GM19099 (cell line): ENCODE measurements around the gene UGGT1.

Source experiments
- POLR2A ChIP-seq: IDR thresholded peaks from 3 replicates; pipeline ENCODE4 v1.6.1; 2011; ENCODE audit warnings: low read depth; ENCODE audit not compliant: insufficient read length; ENCODE audit errors: extremely low read depth

UGGT1 gene

GRCh38 chr2:128086244-128086643 is 4.8 kb upstream of the UGGT1 start:
- TF ChIP-seq POLR2A, result no peak

- no peak for TF ChIP-seq POLR2A
Observed at GRCh38 chr2:128090575-128090944, 440 bp upstream of the UGGT1 start.

- TF ChIP-seq POLR2A, result no peak
Observed at GRCh38 chr2:128091726-128092080, 703 bp downstream of the UGGT1 start.

GRCh38 chr2:128092656-128093055 is 1.7 kb downstream of the UGGT1 start:
- no peak for TF ChIP-seq POLR2A

GRCh38 chr2:128093762-128094161 is 2.8 kb downstream of the UGGT1 start:
- TF ChIP-seq POLR2A, result no peak

- TF ChIP-seq POLR2A, result no peak
Observed at GRCh38 chr2:128095201-128095600, 4.2 kb downstream of the UGGT1 start.

- no peak for TF ChIP-seq POLR2A
Observed at GRCh38 chr2:128103407-128103806, 12.4 kb downstream of the UGGT1 start.

GRCh38 chr2:128105072-128105471 is 14.1 kb downstream of the UGGT1 start:
- no peak for TF ChIP-seq POLR2A

GRCh38 chr2:128108166-128108565 is 17.2 kb downstream of the UGGT1 start:
- TF ChIP-seq POLR2A, result no peak

- no peak for TF ChIP-seq POLR2A
Observed at GRCh38 chr2:128109243-128109642, 18.2 kb downstream of the UGGT1 start.

- TF ChIP-seq POLR2A, result no peak
Observed at GRCh38 chr2:128115921-128116623, 25.1 kb downstream of the UGGT1 start.

GRCh38 chr2:128134573-128134972 is 43.6 kb downstream of the UGGT1 start:
- no peak for TF ChIP-seq POLR2A

- no peak for TF ChIP-seq POLR2A
Observed at GRCh38 chr2:128137094-128137616, 46.2 kb downstream of the UGGT1 start.

- no peak for TF ChIP-seq POLR2A
Observed at GRCh38 chr2:128139624-128140023, 48.6 kb downstream of the UGGT1 start.

- TF ChIP-seq POLR2A, result no peak
Observed at GRCh38 chr2:128145651-128146050, 54.7 kb downstream of the UGGT1 start.

GRCh38 chr2:128153786-128154185 is 62.8 kb downstream of the UGGT1 start:
- TF ChIP-seq POLR2A, result no peak

GRCh38 chr2:128154225-128154624 is 63.2 kb downstream of the UGGT1 start:
- TF ChIP-seq POLR2A, result no peak
